Fibroblast of the aortic adventitia (primary cell): ENCODE measurements around the gene TMEM151B. TPM values are rescaled to one million over a fixed set of nuclear protein-coding genes. Genes with fewer than 3 reads are reported as not detected.

Experiments used
- DNase-seq: peaks from one replicate; pipeline ENCODE4 v3.0.0-alpha.2; 2010; ENCODE audit warnings: low read depth
- H3K4me3 ChIP-seq: 2 replicates; pipeline ENCODE4 v1.5.1; 2011; ENCODE audit warnings: low read depth, mild to moderate bottlenecking, control low read depth, low read length, moderate library complexity
- CTCF ChIP-seq: IDR thresholded peaks from 2 replicates; pipeline ENCODE4 v1.5.1; 2011; ENCODE audit warnings: mild to moderate bottlenecking, low read length, control low read depth, inconsistent platforms; ENCODE audit not compliant: insufficient read depth
- total RNA-seq: library from RNA; depleted of rRNA; stranded (reverse); fragments of >200 nt; gene quantifications from 2 replicates; pipeline ENCODE4 v1.2.3, GENCODE V29; 2012; ENCODE audit warnings: low replicate concordance

TMEM151B gene
- total RNA-seq, 1 donor: not detected

GRCh38 chr6:44254191-44255104 is 15.8 kb upstream of the TMEM151B start:
- H3K4me3 ChIP-seq: no peak overlapping the region
- no peak for TF ChIP-seq CTCF

GRCh38 chr6:44255105-44255808 is 15.0 kb upstream of the TMEM151B start:
- no peak for DNase-seq
- H3K4me3 ChIP-seq: peak overlapping the region; percentile 13
- no peak for TF ChIP-seq CTCF

More at GRCh38 chr6:44254191-44255104, 15.8 kb upstream of the TMEM151B start:
- no peak for DNase-seq

GRCh38 chr6:44255871-44256774 is 14.1 kb upstream of the TMEM151B start:
- H3K4me3 ChIP-seq: peak overlapping the region; percentile 92
- TF ChIP-seq CTCF: no peak
- DNase-seq: no peak

- TF ChIP-seq CTCF: no peak
- DNase-seq: no peak
- H3K4me3 ChIP-seq: peak overlapping the region; percentile 92
These were observed 13.6 kb upstream of the TMEM151B start for GRCh38 chr6:44256775-44257024.

GRCh38 chr6:44257025-44257752 is 13.1 kb upstream of the TMEM151B start, which contains the start of gene SLC35B2:
Gene SLC35B2, minus strand, starts transcription at chr6:44257528. Its CDS starts 118 bp downstream, at chr6:44257410.
- peak; percentile 56 for DNase-seq
- TF ChIP-seq CTCF: peak; percentile 50
- H3K4me3 ChIP-seq: peak within 1 kb of the TSS; percentile 92
